NCI-H2196 (cell line): ENCODE data around the gene NR2F1.

ENCODE experiments used
- DNase-seq: peaks from one replicate; lab custom pipeline; 2025; ENCODE audit not compliant: unreplicated experiment; lab: John Stamatoyannopoulos, UW

NR2F1 gene

GRCh38 chr5:93603793-93604643, 21.0 kb downstream of the NR2F1 start:
- no peak for DNase-seq

- no peak for DNase-seq
Measured at GRCh38 chr5:93604644-93605515, 21.9 kb downstream of the NR2F1 start.

- no peak for DNase-seq
Measured at GRCh38 chr5:93606382-93606752, 23.3 kb downstream of the NR2F1 start.

- DNase-seq, result peak; percentile 45
Measured at GRCh38 chr5:93607367-93608258, 24.6 kb downstream of the NR2F1 start.

GRCh38 chr5:93608855-93609254, 25.8 kb downstream of the NR2F1 start:
- DNase-seq, result no peak

- DNase-seq, result no peak
Measured at GRCh38 chr5:93609762-93610161, 26.7 kb downstream of the NR2F1 start.

GRCh38 chr5:93610581-93611272, 27.7 kb downstream of the NR2F1 start:
- no peak for DNase-seq

- DNase-seq, result no peak
Measured at GRCh38 chr5:93611273-93611975, 28.4 kb downstream of the NR2F1 start.

GRCh38 chr5:93611976-93612854, 29.2 kb downstream of the NR2F1 start:
- DNase-seq, result peak; percentile 16

GRCh38 chr5:93612855-93613243, 29.8 kb downstream of the NR2F1 start:
- DNase-seq, result no peak

- DNase-seq, result no peak
Measured at GRCh38 chr5:93616538-93617174, 33.6 kb downstream of the NR2F1 start.

- peak; percentile 59 for DNase-seq
Measured at GRCh38 chr5:93620487-93621326, 37.7 kb downstream of the NR2F1 start.

GRCh38 chr5:93621327-93621798, 38.3 kb downstream of the NR2F1 start:
- DNase-seq, result peak; percentile 51

- DNase-seq, result peak; percentile 56
Measured at GRCh38 chr5:93622240-93622885, 39.3 kb downstream of the NR2F1 start.

GRCh38 chr5:93623153-93623552, 40.1 kb downstream of the NR2F1 start:
- no peak for DNase-seq

- DNase-seq, result no peak
Measured at GRCh38 chr5:93626801-93627200, 43.8 kb downstream of the NR2F1 start.

- DNase-seq, result no peak
Measured at GRCh38 chr5:93632327-93632726, 49.3 kb downstream of the NR2F1 start.
